Liver (tissue), 9 donors: Measurements from ENCODE around the gene WDR12. TPM values are rescaled to one million over a fixed set of nuclear protein-coding genes. Genes with fewer than 3 reads are reported as not detected.

Source experiments
- DNase-seq: peaks from one replicate; pipeline ENCODE4 v3.0.0-alpha.2; 2017; ENCODE audit warnings: low spot score
- H3K27ac ChIP-seq, 2 donors: one replicate each; pipeline ENCODE4 v1.7.0; 2013; ENCODE audit warnings: inconsistent platforms in 2 of 2, low read length in 2 of 2, control low read depth in 1 of 2, low read depth in 1 of 2, mild to moderate bottlenecking in 1 of 2
- H3K27me3 ChIP-seq, 4 donors: one replicate each; pipeline versions ENCODE4 v1.6.1 to v1.7.0; 2013; ENCODE audit warnings: low read length in 3 of 4, inconsistent platforms in 1 of 4, mild to moderate bottlenecking in 1 of 4, moderate library complexity in 1 of 4; ENCODE audit not compliant: control insufficient read depth in 4 of 4, insufficient read depth in 4 of 4
- H3K36me3 ChIP-seq, 4 donors: one replicate each; pipeline versions ENCODE4 v1.6.1 to v1.7.0; 2013; ENCODE audit warnings: low read length in 3 of 4, mild to moderate bottlenecking in 3 of 4, low read depth in 1 of 4, moderate library complexity in 1 of 4; ENCODE audit not compliant: control insufficient read depth in 4 of 4, insufficient read depth in 3 of 4
- H3K4me1 ChIP-seq, 4 donors: one replicate each; pipeline versions ENCODE4 v1.6.1 to v1.7.0; 2013; ENCODE audit warnings: low read length in 3 of 4, mild to moderate bottlenecking in 3 of 4, moderate library complexity in 1 of 4; ENCODE audit not compliant: control insufficient read depth in 4 of 4, insufficient read depth in 4 of 4
- H3K4me3 ChIP-seq, 3 donors: one replicate each; pipeline versions ENCODE4 v1.6.1 to v1.7.0; 2013; ENCODE audit warnings: low read length in 3 of 3, control low read depth in 1 of 3, low read depth in 1 of 3, mild to moderate bottlenecking in 1 of 3
- H3K9ac ChIP-seq, 2 donors: one replicate each; pipeline ENCODE4 v1.7.0; 2013; ENCODE audit warnings: low read length in 2 of 2, mild to moderate bottlenecking in 2 of 2, moderate library complexity in 2 of 2, control low read depth in 1 of 2, low read depth in 1 of 2
- H3K9me3 ChIP-seq, 4 donors: one replicate each; pipeline versions ENCODE4 v1.6.1 to v1.7.0; 2013; ENCODE audit warnings: low read length in 3 of 4; ENCODE audit not compliant: control insufficient read depth in 4 of 4
- CTCF ChIP-seq: fragments of 150-350 bp; IDR thresholded peaks from 2 replicates; pipeline ENCODE4 v1.5.1; 2017; ENCODE audit warnings: improper control_type of control experiment, low read depth, low read length; ENCODE audit not compliant: missing input control
- EGR1 ChIP-seq, 2 donors: IDR thresholded peaks; 2 replicates each; pipeline ENCODE4 v1.6.1; 2016 to 2018; ENCODE audit warnings: antibody characterized with exemption in 2 of 2, low read depth in 2 of 2
- FOXA1 ChIP-seq: IDR thresholded peaks from 2 replicates; pipeline ENCODE4 v1.6.1; 2016; ENCODE audit warnings: antibody characterized with exemption
- FOXA2 ChIP-seq: IDR thresholded peaks from 2 replicates; pipeline ENCODE4 v1.6.1; 2016; ENCODE audit warnings: antibody characterized with exemption
- GABPA ChIP-seq, 2 donors: IDR thresholded peaks in 1 of 2; conservative IDR thresholded peaks in 1 of 2; 2 replicates each; pipeline ENCODE4 v1.6.1; 2016; ENCODE audit warnings: antibody characterized with exemption in 2 of 2, mild to moderate bottlenecking in 1 of 2, moderate library complexity in 1 of 2
- HNF4A ChIP-seq, 2 donors: conservative IDR thresholded peaks; 2 replicates each; pipeline ENCODE4 v1.6.1; 2016; ENCODE audit warnings: antibody characterized with exemption in 2 of 2, mild to moderate bottlenecking in 2 of 2
- HNF4G ChIP-seq: IDR thresholded peaks from 2 replicates; pipeline ENCODE4 v1.6.1; 2016; ENCODE audit warnings: antibody characterized with exemption
- JUND ChIP-seq, 2 donors: IDR thresholded peaks; 2 replicates each; pipeline ENCODE4 v1.6.1; 2016; ENCODE audit warnings: antibody characterized with exemption in 2 of 2
- NR2F2 ChIP-seq: IDR thresholded peaks from 2 replicates; pipeline ENCODE4 v1.6.1; 2016; ENCODE audit warnings: antibody characterized with exemption
- RAD21 ChIP-seq, 2 donors: IDR thresholded peaks; 2 replicates each; pipeline ENCODE4 v1.6.1; 2016; ENCODE audit warnings: antibody characterized with exemption in 2 of 2, mild to moderate bottlenecking in 2 of 2
- REST ChIP-seq: IDR thresholded peaks from 2 replicates; pipeline ENCODE4 v1.6.1; 2016; ENCODE audit warnings: antibody characterized with exemption, mild to moderate bottlenecking
- RXRA ChIP-seq, 2 donors: IDR thresholded peaks; 2 replicates each; pipeline ENCODE4 v1.6.1; 2017 to 2018; ENCODE audit warnings: antibody characterized with exemption in 2 of 2, mild to moderate bottlenecking in 1 of 2
- SP1 ChIP-seq: IDR thresholded peaks from 2 replicates; pipeline ENCODE4 v1.6.1; 2018; ENCODE audit warnings: antibody characterized with exemption, mild to moderate bottlenecking
- TAF1 ChIP-seq: conservative IDR thresholded peaks from 2 replicates; pipeline ENCODE4 v1.6.1; 2016; ENCODE audit warnings: antibody characterized with exemption, mild to moderate bottlenecking
- YY1 ChIP-seq: IDR thresholded peaks from 2 replicates; pipeline ENCODE4 v1.6.1; 2016; ENCODE audit warnings: antibody characterized with exemption, mild to moderate bottlenecking
- ZBTB33 ChIP-seq: IDR thresholded peaks from 2 replicates; pipeline ENCODE4 v1.6.1; 2016; ENCODE audit warnings: antibody characterized with exemption
- WGBS: extraction: QIAGEN DNeasy Blood & Tissue Kit; methylation state at CpG from one replicate; pipeline ENCODE4 v1.1.7; 2013; 5-methylcytosine and 5-hydroxymethylcytosine counted together
- polyA plus RNA-seq, 2 donors: library from polyadenylated mRNA; stranded (reverse) in 1 of 2; unstranded in 1 of 2; fragments of 200-250 nt in 1 of 2; fragments of >200 nt in 1 of 2; fragmentation: Nextera tagmentation in 1 of 2; extraction: Ambion mirVana in 1 of 2; gene quantifications; one replicate each; pipeline versions ENCODE4 v1.2.1 to v1.2.3, GENCODE V29; 2013 to 2015
- total RNA-seq, 2 donors: library from RNA; depleted of rRNA; stranded (reverse); fragments of >200 nt; gene quantifications; one replicate each; pipeline ENCODE4 v1.2.3, GENCODE V29; 2014
- TF ChIP-seq, protein P1 (sequence below): IDR thresholded peaks from 2 replicates; pipeline ENCODE4 v1.6.1; 2016; ENCODE audit warnings: antibody characterized with exemption
- TF ChIP-seq, protein P2 (sequence below): IDR thresholded peaks from 2 replicates; pipeline ENCODE4 v1.6.1; 2016; ENCODE audit warnings: antibody characterized with exemption
- donor health status: healthy.
- donor health status: healthy.
- donor health status: healthy.
- donor health status: healthy.
- donor health status: healthy.

The WDR12 gene
- total and polyA plus RNA-seq, 4 donors: 6.6 to 26.1 (median 18.4) TPM

GRCh38 chr2:202847693-202848524 lies 63.6 kb downstream of the WDR12 start:
- no peak for TF ChIP-seq RXRA (IDR thresholded peaks at IDR 0.05)
- TF ChIP-seq CTCF: no peak
- H3K4me1 ChIP-seq: no peaks in the 10 kb centered on the region
- H3K9ac ChIP-seq: no peak overlapping the region
- H3K27ac ChIP-seq: no peak overlapping the region
- no peaks in the 10 kb centered on the region for H3K9me3 ChIP-seq
- no peaks in the 10 kb centered on the region for H3K27me3 ChIP-seq
- H3K4me3 ChIP-seq: no peak overlapping the region
- WGBS: 86% methylated on average over 9 of the region's 9 CpGs
- H3K36me3 ChIP-seq: no peaks in the 10 kb centered on the region
- no peak for DNase-seq

DNA sequence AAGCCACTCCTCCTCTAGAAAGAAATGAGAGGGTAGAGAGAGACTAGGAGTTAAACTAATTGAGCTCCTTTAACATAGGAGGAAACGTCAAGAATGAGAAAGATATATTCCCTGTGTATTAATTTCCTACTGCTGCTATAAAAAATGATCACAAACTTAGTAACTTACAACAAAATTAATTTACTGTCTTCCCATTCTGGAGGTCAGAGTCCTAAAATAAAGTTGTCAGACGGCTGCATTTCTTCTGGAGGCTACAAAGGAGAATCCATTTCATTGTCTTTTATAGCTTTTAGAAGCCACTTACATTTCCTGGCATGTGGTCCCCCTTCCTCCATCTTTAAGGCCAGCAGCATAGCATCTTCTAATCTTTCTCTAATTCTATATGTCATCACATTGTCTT lies 66.8 kb downstream of the WDR12 start:
- Histone ChIP-seq H3K4me1 (no peaks in the 10 kb centered on the region), H3K27ac (no peak overlapping the region), H3K9ac (no peak overlapping the region), H3K4me3 (no peak overlapping the region), H3K27me3 (no peaks in the 10 kb centered on the region), H3K36me3 (no peaks in the 10 kb centered on the region), H3K9me3 (no peaks in the 10 kb centered on the region)
- 75% methylated on average over 2 of the region's 2 CpGs for WGBS
- TF ChIP-seq RAD21 (IDR thresholded peaks at IDR 0.05): no peak
- TF ChIP-seq CTCF: no peak
- no peak for TF ChIP-seq TAF1
- TF ChIP-seq RXRA (IDR thresholded peaks at IDR 0.05): no peak
- no peak for TF ChIP-seq FOXA1
- TF ChIP-seq NR2F2: no peak
- no peak for TF ChIP-seq GABPA (IDR thresholded peaks at IDR 0.05 in 1 of 2, conservative IDR thresholded peaks at IDR 0.05 in 1 of 2)
- no peak for TF ChIP-seq HNF4G
- no peak for TF ChIP-seq ZBTB33
- no peak for TF ChIP-seq EGR1 (IDR thresholded peaks at IDR 0.05; ENCODE audit: low read depth in 2 of 2)
- TF ChIP-seq YY1: no peak
- TF ChIP-seq FOXA2: no peak
- TF ChIP-seq REST: no peak
- TF ChIP-seq SP1: no peak
- no peak for TF ChIP-seq HNF4A (conservative IDR thresholded peaks at IDR 0.05)
- TF ChIP-seq JUND (IDR thresholded peaks at IDR 0.05): no peak
- TF ChIP-seq, protein P1, sequence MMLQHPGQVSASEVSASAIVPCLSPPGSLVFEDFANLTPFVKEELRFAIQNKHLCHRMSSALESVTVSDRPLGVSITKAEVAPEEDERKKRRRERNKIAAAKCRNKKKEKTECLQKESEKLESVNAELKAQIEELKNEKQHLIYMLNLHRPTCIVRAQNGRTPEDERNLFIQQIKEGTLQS: no peak
- TF ChIP-seq, protein P2, sequence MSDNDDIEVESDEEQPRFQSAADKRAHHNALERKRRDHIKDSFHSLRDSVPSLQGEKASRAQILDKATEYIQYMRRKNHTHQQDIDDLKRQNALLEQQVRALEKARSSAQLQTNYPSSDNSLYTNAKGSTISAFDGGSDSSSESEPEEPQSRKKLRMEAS: no peak
- DNase-seq: no peak
